Measurements from ENCODE around the gene BNIP3.

DNA sequence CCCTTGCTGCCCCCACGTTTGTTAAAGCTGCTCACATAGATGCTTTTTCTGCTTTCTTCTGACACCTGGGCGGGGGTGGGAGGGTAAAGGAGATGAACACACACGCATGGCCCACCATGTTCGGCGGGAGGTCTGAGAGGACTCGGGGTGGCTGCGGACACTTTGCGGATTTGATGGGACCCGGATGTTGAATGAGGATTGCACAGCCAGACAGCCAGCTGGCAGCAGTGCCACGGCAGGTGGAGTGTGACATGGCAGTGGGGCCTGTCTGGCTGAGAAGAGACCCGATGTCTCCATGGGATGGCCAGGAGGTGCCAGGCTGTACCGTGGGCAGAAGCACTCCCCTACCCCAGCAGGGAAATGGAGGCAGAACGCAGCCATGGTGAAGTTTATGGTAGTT is 49.7 kb downstream of the BNIP3 start:
- TF ChIP-seq, protein P1, sequence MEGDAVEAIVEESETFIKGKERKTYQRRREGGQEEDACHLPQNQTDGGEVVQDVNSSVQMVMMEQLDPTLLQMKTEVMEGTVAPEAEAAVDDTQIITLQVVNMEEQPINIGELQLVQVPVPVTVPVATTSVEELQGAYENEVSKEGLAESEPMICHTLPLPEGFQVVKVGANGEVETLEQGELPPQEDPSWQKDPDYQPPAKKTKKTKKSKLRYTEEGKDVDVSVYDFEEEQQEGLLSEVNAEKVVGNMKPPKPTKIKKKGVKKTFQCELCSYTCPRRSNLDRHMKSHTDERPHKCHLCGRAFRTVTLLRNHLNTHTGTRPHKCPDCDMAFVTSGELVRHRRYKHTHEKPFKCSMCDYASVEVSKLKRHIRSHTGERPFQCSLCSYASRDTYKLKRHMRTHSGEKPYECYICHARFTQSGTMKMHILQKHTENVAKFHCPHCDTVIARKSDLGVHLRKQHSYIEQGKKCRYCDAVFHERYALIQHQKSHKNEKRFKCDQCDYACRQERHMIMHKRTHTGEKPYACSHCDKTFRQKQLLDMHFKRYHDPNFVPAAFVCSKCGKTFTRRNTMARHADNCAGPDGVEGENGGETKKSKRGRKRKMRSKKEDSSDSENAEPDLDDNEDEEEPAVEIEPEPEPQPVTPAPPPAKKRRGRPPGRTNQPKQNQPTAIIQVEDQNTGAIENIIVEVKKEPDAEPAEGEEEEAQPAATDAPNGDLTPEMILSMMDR (IDR thresholded peaks at IDR 0.05), result no peak
- TF ChIP-seq POLR2A (IDR thresholded peaks at IDR 0.05), result no peak
- no peak for TF ChIP-seq POLR2AphosphoS5 (IDR thresholded peaks at IDR 0.05)

All from upper lobe of left lung (tissue), 4 donors.